ENCODE data around the gene YJEFN3.

GRCh38 chr19:19505669-19506326 is 22.9 kb upstream of the YJEFN3 start:
- TF ChIP-seq CTCF (IDR thresholded peaks at IDR 0.05; ENCODE audit: extremely low read depth in 1 of 2, insufficient read depth in 1 of 2, low read depth in 1 of 2, low read length in 2 of 2) (no peak), POLR2AphosphoS5 (IDR thresholded peaks at IDR 0.05; ENCODE audit: insufficient read depth, low read depth, low read length) (no peak), EZH2 (IDR thresholded peaks at IDR 0.05; ENCODE audit: borderline replicate concordance, low read depth, low read length, severe bottlenecking) (no peak)
